H1 (cell line): ENCODE results near the gene ACLY. TPM values are rescaled to one million over a fixed set of nuclear protein-coding genes. Genes with fewer than 3 reads are reported as not detected.

Source experiments
- BACH1 ChIP-seq: IDR thresholded peaks from 2 replicates; pipeline ENCODE4 v1.6.1; 2012; ENCODE audit warnings: low read length, improper control_type of control experiment
- BRCA1 ChIP-seq: IDR thresholded peaks from 2 replicates; pipeline ENCODE4 v1.6.1; 2012; ENCODE audit warnings: low read depth, low read length, improper control_type of control experiment
- CREB1 ChIP-seq: IDR thresholded peaks from 2 replicates; pipeline ENCODE4 v1.6.1; 2012; ENCODE audit warnings: inconsistent platforms
- CTCF ChIP-seq, 3 experiments: IDR thresholded peaks; 1 replicate in 2 of 3; 2 replicates in 1 of 3; pipeline versions ENCODE4 v1.5.1 to v1.6.1; 2011; ENCODE audit warnings: low read length in 3 of 3, mild to moderate bottlenecking in 3 of 3, inconsistent platforms in 2 of 3, low read depth in 1 of 3, moderate library complexity in 1 of 3; ENCODE audit not compliant: insufficient read depth in 1 of 3; ENCODE audit errors: control extremely low read depth in 1 of 3
- FOSL1 ChIP-seq: IDR thresholded peaks from 2 replicates; pipeline ENCODE4 v1.6.1; 2011; ENCODE audit warnings: mild to moderate bottlenecking, low read depth, low read length, moderate library complexity; ENCODE audit not compliant: insufficient read depth
- GTF2F1 ChIP-seq: IDR thresholded peaks from 2 replicates; pipeline ENCODE4 v1.6.1; 2012; ENCODE audit warnings: low read depth, low read length, improper control_type of control experiment, borderline replicate concordance
- HDAC2 ChIP-seq, 2 experiments: fragments of 300-600 bp in 1 of 2; sonication (generic) in 1 of 2; IDR thresholded peaks; 2 replicates each; pipeline ENCODE4 v1.6.1; 2011 to 2012; ENCODE audit warnings: low read depth in 2 of 2, low read length in 2 of 2, mild to moderate bottlenecking in 2 of 2, moderate library complexity in 2 of 2, borderline replicate concordance in 1 of 2, inconsistent platforms in 1 of 2
- JUND ChIP-seq: IDR thresholded peaks from 2 replicates; pipeline ENCODE4 v1.6.1; 2011; ENCODE audit warnings: mild to moderate bottlenecking, improper control_type of control experiment, low read length
- KDM5A ChIP-seq: fragments of 200-600 bp; IDR thresholded peaks from 2 replicates; pipeline ENCODE4 v1.7.1; 2012; ENCODE audit warnings: mild to moderate bottlenecking, low read length, inconsistent platforms, mixed read lengths
- MAFK ChIP-seq: IDR thresholded peaks from 2 replicates; pipeline ENCODE4 v1.6.1; 2012; ENCODE audit warnings: low read depth, mild to moderate bottlenecking, improper control_type of control experiment, low read length
- MAX ChIP-seq: IDR thresholded peaks from 2 replicates; pipeline ENCODE4 v1.6.1; 2012; ENCODE audit warnings: inconsistent platforms
- PHF8 ChIP-seq: fragments of 200-600 bp; sonication (generic); conservative IDR thresholded peaks from 2 replicates; pipeline ENCODE4 v1.7.1; 2012; ENCODE audit warnings: low read depth, mild to moderate bottlenecking, inconsistent platforms, low read length, moderate library complexity
- SIN3A ChIP-seq, 2 experiments: IDR thresholded peaks in 1 of 2; conservative IDR thresholded peaks in 1 of 2; 2 replicates each; pipeline ENCODE4 v1.6.1; 2011 to 2012; ENCODE audit warnings: low read length in 2 of 2, improper control_type of control experiment in 1 of 2, low read depth in 1 of 2, mild to moderate bottlenecking in 1 of 2
- SIRT6 ChIP-seq: IDR thresholded peaks from one replicate; pipeline ENCODE4 v1.7.1; 2012; ENCODE audit warnings: low read length, inconsistent platforms
- SP4 ChIP-seq: IDR thresholded peaks from 2 replicates; pipeline ENCODE4 v1.6.1; 2012; ENCODE audit warnings: low read length, inconsistent platforms
- TBP ChIP-seq: IDR thresholded peaks from 2 replicates; pipeline ENCODE4 v1.6.1; 2011; ENCODE audit warnings: low read depth, low read length, improper control_type of control experiment
- TCF12 ChIP-seq: IDR thresholded peaks from 2 replicates; pipeline ENCODE4 v1.6.1; 2011; ENCODE audit warnings: low read depth, mild to moderate bottlenecking, low read length
- ZNF274 ChIP-seq: IDR thresholded peaks from 2 replicates; pipeline ENCODE4 v1.7.0; 2012; ENCODE audit warnings: low read length, borderline replicate concordance; ENCODE audit errors: extremely low read depth
- polyA plus RNA-seq, 7 experiments: library from polyadenylated mRNA; depleted of rRNA in 3 of 7; stranded (reverse) in 5 of 7; unstranded in 2 of 7; fragments of >200 nt in 5 of 7; fragments of 200-250 nt in 2 of 7; gene quantifications; 1 replicate in 5 of 7; 2 replicates in 1 of 7; 4 replicates in 1 of 7; pipeline versions ENCODE4 v1.2.1 to v1.2.3, GENCODE V29; 2011 to 2013; ENCODE audit warnings: missing spikeins in 2 of 7, mixed read lengths in 2 of 7
- total RNA-seq: library from RNA; stranded (reverse); fragmentation: NEBNext Ultra II Directional; extraction: Animal tissue kit (Norgen Biotek cat#: 25700); gene quantifications from 2 replicates; pipeline ENCODE4 v1.2.1, GENCODE V29; 2021

Gene ACLY
- total and polyA plus RNA-seq, 2 of the 8 experiments (the other 6 are each of a cell fraction or from before 2014, with no cell fraction given) = 167 to 393 TPM

- TF ChIP-seq FOSL1 (no peak), ZNF274 (no peak), SIRT6 (no peak), SIN3A (conservative IDR thresholded peaks at IDR 0.05 in 1 of 2, IDR thresholded peaks at IDR 0.05 in 1 of 2; ENCODE audit: low read depth in 1 of 2, low read length in 2 of 2) (peak in 1 of 2 experiments; percentile 26; a peak in 1 of 4 replicates), TBP (peak; percentile 68; the same call in 1 of the 2 replicates), CREB1 (no peak), HDAC2 (IDR thresholded peaks at IDR 0.05; ENCODE audit: borderline replicate concordance in 1 of 2, low read depth in 2 of 2, low read length in 2 of 2) (0 out of 4 replicates have a peak, but pooled peaks of 1 of the 2 experiments have one; percentile 19), CTCF (IDR thresholded peaks at IDR 0.05; ENCODE audit: control extremely low read depth in 1 of 3, insufficient read depth in 1 of 3, low read depth in 1 of 3, low read length in 3 of 3) (no peak), JUND (no peak), MAX (peak; percentile 39; the same call in 1 of the 2 replicates), SP4 (no peak; the same call in 1 of the 2 replicates), KDM5A (no peak), PHF8 (peak; percentile 58), TCF12 (no peak), MAFK (no peak), GTF2F1 (no peak), BRCA1 (peak; percentile 85), BACH1 (peak; percentile 61; the same call in 1 of the 2 replicates)
- TF ChIP-seq, all 59 proteins: peak for 17
Measured at GRCh38 chr17:41966463-41967140, 47.9 kb upstream of the ACLY start, which contains the start of gene CNP (continued).
